ENCODE measurements around the gene FGF22.
"Not testable (repeated sequence)": the region's sequence is repeated elsewhere in the genome, so short reads cannot be mapped to it uniquely, and the experiment has no call there.

The FGF22 gene

DNA sequence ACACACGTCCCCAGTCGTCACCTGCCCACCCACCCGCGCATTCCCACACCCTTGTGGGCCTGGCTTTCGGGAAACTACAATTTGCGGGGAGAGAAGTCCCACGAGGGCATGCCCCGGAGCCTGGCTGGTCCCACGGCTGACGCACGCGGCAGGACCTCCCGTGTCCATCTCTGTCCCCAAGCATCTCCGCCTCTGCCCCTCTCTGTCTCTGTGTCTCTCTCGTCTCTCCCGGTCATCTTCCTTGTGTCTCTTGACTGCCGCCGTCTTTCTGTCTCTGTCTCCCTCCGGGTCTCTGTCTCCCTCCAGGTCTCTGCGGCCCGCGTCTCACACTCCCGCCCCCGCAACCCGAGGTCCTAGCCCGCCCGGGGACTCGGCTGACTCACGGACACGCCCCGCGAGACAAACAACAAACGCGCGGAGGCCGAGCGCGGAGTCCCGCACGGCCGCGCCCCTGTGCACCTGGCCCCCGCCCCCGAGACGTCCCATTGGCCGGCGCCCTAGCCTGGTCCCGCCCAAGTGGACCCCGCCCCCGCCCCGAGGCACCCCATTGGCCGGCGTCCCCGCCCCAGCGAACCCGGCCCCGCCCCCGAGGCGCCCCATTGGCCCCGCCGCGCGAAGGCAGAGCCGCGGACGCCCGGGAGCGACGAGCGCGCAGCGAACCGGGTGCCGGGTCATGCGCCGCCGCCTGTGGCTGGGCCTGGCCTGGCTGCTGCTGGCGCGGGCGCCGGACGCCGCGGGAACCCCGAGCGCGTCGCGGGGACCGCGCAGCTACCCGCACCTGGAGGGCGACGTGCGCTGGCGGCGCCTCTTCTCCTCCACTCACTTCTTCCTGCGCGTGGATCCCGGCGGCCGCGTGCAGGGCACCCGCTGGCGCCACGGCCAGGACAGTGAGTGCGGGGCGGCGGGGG, at the start of gene FGF22:
TSS of gene FGF22 (plus strand) at position 627 of the 908 bp plus-strand sequence. CDS start at position 674, 47 bp downstream.
- DNase-seq = peak; percentile 96

DNA sequence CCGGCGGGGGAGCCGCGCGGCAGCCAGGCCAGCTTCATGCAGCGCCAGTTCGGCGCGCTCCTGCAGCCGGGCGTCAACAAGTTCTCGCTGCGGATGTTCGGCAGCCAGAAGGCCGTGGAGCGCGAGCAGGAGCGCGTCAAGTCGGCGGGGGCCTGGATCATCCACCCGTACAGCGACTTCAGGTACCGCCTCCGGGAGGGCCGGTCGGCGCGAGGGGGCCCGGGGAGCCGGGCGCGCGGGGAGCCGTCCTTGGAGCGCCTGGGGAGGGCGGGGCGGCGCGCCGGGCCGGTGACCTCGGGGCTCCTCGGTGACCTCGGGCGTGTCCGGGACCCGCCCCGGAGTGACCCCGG, 49.3 kb upstream of the FGF22 start:
- DNase-seq = no peak

DNA sequence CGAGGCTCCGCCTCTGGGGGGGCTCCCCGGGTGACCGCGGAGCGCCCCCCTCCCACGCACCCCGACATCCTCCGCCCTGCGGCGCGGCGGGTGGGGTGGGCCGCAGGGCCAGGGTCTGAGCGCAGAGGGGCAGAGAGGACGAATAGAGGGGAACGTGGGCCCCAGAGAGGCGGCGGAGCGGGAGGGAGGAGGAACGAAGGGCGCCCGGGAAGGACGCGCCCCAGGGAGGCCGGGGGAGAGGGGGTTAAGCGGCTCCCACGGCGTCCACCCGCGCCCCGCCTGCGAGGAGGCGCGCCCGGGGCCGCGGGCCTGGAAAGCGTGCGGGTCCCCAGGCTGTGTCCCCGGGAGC, 49.0 kb upstream of the FGF22 start:
- no peak for DNase-seq

DNA sequence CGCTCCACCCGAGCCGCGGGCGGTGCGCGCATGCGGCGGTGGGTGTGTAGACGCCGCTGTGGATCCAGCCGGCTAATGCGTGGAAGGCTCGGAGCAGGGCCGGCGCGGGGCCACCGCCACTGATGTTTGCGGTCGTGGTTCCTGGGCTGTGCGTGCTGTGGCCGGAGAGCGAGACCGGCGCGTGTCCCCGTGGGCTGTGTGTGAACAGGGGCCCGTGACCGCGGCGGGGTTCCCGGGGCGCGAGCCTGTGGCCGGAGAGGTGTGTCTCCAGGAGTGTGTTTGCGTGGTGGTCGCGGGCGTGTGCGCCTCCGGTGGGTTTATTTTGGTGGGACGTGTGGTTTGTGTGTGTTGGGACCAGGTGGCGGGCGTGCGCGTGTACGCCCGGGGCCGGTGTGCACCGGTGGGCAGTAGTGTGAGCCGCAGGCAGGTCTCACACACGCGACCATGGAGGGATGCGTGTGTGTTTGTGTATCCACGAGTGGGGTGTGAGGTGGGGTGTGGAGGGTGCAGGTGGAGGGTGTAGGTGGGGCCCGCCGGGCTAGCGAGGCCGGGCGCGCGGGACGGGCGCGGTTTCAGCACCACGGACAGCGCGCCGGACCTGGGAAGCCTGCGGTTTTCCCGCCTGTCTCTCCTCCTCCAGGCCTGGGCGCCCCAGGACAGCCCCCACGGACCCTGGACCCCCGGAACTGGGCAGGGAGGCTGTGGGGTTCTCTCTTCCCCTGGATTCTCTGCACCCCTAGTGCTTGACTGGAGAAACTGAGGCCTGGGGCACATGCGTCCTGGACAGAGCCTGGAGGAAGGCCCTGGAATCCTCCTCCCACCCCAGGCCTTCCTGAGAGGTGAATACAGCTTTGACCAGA, 48.4 kb upstream of the FGF22 start:
- no peak for DNase-seq

DNA sequence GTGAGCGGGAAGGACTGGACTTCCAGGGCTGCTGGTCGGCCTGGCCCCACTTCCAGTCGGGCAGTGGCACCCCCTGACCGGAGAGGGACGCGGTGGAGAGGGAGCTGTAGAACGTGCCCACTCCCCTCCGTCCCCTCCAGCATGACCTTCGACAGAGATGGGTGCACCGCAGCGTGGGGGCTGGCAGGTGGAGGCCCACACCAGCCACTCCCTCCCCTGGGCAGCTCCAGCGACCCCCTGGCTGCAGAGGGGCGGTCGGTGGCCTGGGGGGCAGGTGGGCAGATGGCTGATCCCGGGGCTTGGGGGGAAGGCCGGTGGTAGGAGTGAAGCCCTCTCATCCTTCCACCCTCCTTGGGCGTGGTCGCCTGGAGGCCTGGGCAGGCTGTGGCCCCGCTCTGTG, 47.6 kb upstream of the FGF22 start:
- DNase-seq = no peak

DNA sequence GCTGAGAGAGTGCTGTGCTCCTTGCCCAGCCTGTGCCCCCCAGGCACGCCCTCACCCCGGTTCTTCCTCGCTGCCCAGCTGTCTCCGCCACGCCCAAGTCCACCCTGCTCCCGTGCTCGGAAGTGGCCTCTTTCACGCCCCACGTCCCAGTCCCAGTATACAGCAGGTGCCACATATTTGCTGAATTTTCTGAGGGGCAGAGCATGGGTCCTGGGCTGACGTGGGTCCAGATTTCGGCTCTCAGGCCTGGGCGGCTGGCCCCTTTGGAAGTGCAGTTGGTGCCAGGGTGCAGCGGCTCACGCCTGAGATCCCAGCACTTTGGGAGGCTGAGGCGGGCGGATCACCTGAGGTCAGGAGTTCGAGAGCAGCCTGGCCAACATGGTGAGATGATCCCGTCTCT, 46.6 kb upstream of the FGF22 start:
- no peak for DNase-seq

DNA sequence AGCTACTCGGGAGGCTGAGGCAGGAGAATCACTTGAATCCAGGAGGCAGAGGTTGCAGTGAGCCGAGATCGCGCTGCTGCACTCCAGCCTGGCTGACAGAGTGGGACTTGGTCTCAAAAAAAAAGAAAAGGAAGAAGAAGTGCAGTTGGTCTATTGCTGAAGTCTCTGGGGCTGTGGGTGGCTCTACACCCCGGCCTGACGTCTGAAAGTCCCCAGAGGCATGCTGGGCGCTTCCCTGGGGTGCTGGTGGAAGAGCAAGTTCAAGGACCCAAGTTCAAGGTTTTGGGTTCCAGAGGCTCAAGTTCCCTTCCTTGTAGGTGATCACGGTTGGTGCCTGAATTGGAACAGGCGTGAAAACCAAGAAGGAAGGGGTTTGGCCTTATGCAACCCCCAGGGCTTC, 46.2 kb upstream of the FGF22 start:
- DNase-seq = no peak

DNA sequence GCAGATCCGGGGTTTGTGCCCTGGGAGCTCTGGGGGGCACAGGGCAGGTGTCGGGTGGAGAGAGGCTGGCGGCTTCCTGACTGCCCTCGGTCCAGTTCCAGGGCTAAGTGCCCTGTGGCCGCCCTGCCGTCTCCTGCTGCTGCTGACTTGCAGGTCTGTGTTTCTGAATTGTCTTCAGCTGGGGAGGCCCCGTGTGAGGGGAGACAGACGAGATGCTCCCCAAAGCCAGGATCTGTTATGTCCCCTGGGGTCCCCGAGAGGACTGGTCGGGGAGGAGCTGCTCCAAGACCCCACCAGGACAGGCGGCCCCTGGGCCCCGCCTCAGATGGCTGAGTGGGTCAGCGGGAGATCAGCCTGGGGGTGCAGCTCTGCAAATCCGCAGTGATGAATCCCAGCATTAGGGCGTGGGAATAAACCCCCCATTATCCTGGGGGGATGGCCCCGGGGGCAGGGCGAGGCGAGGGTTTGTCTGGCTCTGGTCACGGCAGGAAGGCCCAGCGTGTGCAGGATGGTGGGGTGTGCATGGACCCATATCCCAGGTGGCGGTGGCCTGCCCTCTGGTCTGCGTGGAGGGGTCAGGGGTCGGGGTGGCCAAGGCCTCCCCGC, 45.3 kb upstream of the FGF22 start:
- no peak for DNase-seq

DNA sequence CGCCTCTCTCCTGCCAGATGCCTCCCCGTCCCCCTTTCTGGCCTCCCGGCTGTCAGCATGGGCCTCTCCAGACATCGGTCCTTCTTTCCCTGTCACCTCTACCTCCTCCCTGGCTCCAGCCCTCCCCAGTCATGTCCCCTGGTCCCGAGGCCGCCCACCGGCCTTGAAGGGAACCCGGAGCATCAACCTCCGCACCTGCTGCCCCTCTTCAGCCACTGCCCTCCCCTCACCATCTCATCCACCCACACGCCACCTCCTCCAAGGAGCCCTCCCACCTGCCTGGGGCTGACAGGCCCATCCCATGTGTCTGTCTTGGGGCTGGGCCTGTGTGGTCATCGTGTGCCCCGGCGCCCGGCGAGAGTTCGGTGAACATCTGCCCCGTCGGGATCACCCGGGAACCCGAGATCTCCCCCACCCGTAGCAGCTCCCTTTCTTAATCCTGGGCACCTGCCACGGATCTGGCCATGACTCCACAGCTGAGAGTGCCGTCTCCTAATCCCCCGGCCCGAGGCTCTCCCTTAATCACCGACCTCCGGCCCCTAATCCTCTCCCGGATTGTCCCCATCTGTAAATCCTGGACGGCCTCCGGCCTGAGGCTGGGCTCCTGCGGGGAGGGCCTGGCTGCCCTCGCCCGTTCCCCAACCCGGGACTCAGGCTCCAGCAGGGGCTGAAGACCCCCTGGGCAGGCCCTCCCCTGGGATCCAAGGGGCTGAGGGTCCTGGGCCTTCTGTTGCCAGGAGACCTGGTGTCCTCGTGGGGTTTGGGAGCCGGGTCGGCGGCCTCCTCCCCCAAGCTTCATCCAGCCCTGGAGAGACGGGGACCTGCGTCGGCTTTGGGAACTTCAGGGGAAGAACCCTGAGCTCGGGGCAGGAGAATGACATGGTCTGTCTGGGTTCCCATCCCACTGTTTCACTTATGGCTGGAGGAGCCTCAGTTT, 44.1 kb upstream of the FGF22 start:
- no peak for DNase-seq

DNA sequence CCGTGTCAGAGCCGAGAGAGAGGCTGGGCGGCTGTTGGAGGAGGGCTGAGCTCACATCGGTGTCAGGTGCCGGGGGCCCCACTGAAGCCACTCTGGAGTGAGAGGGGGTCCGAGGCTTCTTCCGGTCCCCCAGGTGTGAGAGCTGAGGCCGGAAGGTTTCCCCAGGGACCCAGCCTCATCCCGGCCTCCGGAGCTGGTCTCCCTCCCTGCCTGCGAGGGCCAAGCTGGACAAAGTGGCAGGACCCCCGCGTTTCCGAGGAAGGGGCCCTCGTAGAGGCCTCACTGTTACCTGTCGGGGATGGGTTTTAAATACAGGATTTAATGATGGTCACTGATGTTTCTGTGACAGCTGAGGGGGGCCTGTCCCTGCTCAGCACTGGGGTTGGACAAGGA, 43.4 kb upstream of the FGF22 start:
- no peak for DNase-seq

DNA sequence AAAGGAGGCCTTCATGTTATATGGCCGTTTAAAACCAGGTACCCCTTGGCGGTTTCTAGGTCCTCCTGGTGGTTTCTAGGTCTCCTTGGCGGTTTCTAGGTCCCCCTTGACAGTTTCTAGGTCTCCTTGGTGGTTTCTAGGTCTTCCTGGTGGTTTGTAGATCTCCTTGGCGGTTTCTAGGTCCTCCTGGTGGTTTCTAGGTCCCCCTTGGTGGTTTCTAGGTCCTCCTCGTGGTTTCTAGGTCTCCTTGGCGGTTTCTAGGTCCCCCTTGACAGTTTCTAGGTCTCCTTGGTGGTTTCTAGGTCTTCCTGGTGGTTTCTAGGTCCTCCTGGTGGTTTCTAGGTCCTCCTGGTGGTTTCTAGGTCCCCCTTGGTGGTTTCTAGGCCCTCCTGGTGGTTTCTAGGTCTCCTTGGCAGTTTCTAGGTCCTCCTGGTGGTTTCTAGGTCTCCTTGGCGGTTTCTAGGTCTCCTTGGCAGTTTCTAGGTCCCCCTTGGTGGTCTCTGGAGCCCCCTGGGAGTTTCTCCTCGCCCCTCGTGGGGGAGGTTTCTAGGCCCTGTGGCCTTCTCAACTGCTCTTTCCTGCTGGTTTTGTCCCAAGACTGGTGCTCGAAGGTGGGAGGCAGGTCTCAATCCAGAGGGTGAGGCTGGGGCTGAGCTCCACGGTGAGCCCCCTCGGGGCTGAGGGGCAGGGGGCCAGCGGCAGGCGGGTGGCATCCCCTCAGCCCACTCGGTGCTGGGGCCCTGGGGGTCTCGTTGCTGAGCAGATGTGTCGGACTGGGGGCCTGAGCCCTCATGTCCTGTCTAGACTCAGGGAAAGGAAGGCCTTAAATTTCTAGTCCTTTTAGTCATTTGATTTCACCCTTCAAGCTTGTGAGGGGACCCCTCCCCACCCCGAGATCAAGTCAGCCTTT, 42.0 kb upstream of the FGF22 start:
- no peak for DNase-seq

DNA sequence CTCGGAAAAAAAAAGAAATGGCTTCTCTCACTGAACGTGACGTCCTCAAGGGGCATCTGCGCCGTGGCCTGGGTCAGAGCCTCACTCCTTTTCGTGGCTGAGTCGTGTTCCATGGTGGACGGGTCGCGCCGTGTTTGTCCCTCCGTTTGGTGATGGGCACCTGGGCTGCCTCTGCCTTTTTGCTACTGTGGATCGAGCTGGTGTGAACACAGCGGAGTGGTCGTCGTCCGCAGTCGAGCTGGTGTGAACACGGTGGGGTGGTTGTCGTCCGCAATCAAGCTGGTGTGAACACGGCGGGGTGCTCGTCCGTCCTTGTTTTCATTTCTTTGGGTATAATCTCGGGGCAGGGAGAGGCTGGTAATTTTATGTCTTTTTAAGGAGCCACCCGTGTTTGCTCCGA, 38.4 kb upstream of the FGF22 start:
- no peak for DNase-seq

DNA sequence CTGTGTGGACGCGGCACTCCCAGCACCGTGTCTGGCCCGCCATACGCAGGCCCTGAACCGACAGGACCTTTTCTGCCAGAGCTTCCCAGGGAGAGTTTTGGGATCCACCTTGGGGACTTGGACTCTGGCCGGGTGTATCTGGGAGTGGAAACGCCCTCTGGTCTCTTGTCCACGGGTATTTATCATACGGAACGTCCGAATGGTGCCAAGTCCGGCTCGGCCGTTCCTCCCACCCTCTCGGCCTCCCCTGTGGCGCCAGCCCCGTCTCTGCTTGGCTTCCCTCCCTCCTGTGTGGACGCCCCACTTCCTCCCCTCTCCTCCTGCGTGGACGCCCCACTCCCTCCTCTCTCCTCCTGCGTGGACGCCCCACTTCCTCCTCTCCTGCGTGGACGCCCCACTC, 37.9 kb upstream of the FGF22 start:
- no peak for DNase-seq

DNA sequence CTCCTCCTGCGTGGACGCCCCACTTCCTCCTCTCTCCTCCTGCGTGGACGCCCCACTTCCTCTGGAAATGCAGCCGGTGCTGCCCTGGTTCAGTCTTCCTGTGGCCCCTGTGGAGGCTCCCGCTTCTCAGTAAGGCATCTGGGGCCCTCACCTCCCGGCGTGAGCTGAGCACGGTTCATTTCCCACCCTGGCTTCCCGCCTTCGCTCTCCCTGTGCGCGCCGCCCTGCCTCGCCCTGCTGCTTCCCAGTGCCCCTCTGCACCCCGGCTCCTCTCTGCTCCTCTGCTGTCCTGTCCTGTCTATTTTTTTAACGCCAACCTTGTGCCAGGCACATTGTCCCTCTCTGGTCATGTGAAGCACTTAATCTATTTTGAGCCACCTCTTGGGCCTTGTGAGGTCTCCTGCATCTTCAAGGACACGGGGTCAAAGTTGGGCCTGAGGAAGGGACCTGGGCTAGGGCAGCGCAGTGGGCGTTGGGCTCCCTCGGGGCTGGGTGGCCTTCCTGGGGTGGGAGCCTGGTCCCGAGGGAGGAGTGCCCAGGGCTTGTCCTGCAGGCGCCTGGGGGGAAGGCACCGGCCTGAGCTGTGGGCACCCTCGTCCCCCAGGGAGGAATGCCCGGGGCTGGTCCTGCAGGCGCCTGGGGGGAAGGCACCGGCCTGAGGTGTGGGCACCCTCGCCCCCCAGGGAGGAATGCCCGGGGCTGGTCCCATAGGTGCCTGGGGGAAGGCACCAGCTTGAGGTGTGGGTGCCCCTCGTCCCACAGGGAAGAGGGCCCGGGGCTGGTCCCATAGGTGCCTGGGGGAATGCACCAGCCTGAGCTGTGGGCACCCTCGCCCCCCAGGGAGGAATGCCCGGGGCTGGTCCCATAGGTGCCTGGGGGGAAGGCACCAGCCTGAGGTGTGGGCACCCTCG, 37.0 kb upstream of the FGF22 start:
- DNase-seq = no peak

DNA sequence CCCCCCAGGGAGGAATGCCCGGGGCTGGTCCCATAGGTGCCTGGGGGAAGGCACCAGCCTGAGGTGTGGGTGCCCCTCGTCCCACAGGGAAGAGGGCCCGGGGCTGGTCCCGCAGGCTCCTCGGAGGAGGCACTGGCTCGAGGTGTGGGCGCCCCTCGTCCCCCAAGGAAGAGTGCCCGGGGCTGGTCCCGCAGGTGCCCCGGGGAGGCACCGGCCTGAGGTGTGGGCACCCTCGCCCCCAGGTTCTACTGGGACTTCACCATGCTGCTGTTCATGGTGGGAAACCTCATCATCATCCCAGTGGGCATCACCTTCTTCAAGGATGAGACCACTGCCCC, 36.4 kb upstream of the FGF22 start:
- DNase-seq = not testable (repeated sequence)

DNA sequence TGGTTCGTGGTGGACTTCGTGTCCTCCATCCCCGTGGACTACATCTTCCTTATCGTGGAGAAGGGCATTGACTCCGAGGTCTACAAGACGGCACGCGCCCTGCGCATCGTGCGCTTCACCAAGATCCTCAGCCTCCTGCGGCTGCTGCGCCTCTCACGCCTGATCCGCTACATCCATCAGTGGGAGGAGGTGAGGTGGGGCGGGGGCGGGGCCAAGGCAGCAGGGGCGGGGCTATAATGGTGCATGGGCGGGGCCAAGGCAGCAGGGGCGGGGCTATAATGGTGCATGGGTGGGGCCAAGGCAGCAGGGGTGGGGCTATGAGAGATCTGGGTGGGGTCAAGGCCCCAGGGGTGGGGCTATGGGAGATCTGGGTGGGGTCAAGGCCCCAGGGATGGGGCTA, 35.9 kb upstream of the FGF22 start:
- DNase-seq = not testable (repeated sequence)

DNA sequence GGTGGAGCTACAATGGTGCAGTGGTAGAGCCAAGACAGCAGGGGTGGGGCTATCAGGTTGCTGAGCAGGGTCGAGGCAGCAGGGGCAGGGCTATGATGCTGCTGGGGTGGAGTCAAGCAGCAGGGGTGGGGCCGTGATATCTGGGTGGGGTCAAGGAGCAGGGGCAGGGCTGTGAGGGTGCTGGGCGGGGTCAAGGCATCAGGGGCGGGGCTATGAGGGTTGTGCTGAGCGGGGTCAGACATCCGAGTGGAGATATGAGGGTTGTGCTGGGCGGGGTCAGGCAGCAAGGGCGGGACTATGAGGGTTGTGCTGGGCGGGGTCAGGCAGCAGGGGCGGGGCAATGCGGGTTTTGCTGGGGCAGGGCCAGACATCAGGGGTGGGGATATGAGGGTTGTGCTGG, 35.3 kb upstream of the FGF22 start:
- no peak for DNase-seq

DNA sequence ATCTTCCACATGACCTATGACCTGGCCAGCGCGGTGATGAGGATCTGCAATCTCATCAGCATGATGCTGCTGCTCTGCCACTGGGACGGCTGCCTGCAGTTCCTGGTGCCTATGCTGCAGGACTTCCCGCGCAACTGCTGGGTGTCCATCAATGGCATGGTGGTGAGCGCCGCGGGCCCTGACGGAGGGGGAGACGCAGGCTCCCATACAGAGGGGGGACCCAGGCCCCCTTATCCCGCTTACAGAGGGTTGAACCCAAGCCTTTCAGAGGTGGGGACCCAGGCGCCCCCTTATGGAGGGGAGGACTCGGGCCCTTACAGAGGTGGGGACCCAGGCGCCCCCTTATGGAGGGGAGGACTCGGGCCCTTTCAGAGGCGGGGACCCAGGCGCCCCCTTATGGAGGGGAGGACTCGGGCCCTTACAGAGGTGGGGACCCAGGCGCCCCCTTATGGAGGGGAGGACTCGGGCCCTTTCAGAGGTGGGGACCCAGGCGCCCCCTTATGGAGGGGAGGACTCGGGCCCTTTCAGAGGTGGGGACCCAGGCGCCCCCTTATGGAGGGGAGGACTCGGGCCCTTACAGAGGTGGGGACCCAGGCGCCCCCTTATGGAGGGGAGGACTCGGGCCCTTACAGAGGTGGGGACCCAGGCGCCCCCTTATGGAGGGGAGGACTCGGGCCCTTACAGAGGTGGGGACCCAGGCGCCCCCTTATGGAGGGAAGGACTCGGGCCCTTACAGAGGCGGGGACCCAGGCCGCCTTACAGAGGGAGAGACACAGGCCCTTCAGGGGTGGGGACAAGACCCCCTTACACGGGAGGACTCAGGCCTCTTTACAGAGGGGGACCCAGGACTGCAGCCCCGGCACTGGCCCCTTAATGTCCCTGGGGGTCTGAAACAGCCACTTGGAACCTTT, 34.4 kb upstream of the FGF22 start:
- DNase-seq = not testable (repeated sequence)
